ENCODE data around the gene FOLR1.
A peak's percentile ranks its signal among the peaks of the same experiment; 100 is the strongest.
"Not testable (repeated sequence)": the region's sequence is repeated elsewhere in the genome, so short reads cannot be mapped to it uniquely, and the experiment has no call there.

Gene FOLR1

GRCh38 chr11:72177656-72178055 is 14.3 kb upstream of the FOLR1 start:
- no peak overlapping the region for H3K4me3 ChIP-seq (ENCODE audit: control insufficient read depth, low read depth, low read length)
- TF ChIP-seq CTCF (conservative IDR thresholded peaks at IDR 0.05; ENCODE audit: control insufficient read depth, insufficient read depth, low read depth, low read length), result no peak
- no peak for DNase-seq (ENCODE audit: low read depth)

GRCh38 chr11:72179049-72179803 is 12.7 kb upstream of the FOLR1 start:
- TF ChIP-seq CTCF (conservative IDR thresholded peaks at IDR 0.05; ENCODE audit: control insufficient read depth, insufficient read depth, low read depth, low read length), result no peak
- H3K4me3 ChIP-seq (ENCODE audit: control insufficient read depth, low read depth, low read length), result no peak overlapping the region
- DNase-seq (ENCODE audit: low read depth), result no peak

DNA sequence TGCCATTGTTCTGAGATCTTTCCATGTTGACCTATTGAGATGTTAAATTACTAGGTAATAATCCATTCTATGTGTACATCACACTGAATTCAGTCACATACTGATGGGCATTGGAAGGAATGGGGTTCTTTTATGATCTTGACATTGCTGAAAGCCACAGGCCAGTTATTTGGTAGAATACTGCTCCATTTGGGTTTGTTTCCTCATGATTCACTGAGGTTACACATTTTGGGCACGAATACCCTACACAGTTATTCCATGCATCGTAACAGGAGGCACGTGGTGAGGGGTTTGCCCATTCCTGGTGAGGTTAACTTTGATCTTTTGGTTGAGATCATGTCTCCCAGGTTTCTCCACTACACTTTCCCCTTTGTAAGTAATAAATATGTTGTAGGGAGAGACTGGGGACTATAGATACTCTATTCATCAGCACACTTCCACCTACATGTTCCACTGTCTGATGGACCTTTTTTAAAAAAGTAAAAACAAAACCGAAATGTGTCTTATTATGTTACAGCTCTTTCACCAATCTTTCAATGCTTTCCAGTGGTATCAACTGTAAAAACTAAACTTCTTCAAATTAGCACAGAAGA is 12.0 kb upstream of the FOLR1 start:
- TF ChIP-seq CTCF (conservative IDR thresholded peaks at IDR 0.05; ENCODE audit: control insufficient read depth, insufficient read depth, low read depth, low read length), result no peak
- DNase-seq (ENCODE audit: low read depth), result peak; percentile 29
- no peak overlapping the region for H3K4me3 ChIP-seq (ENCODE audit: control insufficient read depth, low read depth, low read length)

GRCh38 chr11:72180892-72181552 is 10.9 kb upstream of the FOLR1 start:
- H3K4me3 ChIP-seq (ENCODE audit: control insufficient read depth, low read depth, low read length); DNase-seq (ENCODE audit: low read depth): not testable (repeated sequence)

- H3K4me3 ChIP-seq (ENCODE audit: control insufficient read depth, low read depth, low read length); DNase-seq (ENCODE audit: low read depth): not testable (repeated sequence)
These were observed 10.4 kb upstream of the FOLR1 start for GRCh38 chr11:72181553-72181958.

DNA sequence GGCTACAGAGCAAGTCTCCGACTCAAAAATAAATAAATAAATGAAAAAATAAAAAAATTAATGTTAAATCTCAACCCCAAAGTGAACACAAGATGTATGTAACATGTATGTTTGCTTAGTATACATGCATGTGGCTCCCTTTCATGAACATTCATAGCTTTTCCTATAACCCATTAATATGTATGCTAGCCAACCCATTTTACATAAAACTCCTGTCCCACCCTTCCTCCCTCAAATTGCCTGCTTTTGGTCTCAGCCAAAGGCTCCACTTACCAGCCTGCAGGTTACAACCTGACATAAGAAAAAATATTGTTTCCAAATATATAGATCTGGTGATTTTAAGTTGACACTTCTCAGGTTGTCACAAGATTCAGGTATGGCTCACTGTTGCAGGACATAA is 3.7 kb upstream of the FOLR1 start:
- TF ChIP-seq CTCF (conservative IDR thresholded peaks at IDR 0.05; ENCODE audit: control insufficient read depth, insufficient read depth, low read depth, low read length), result no peak

GRCh38 chr11:72189455-72190250 is 2.3 kb upstream of the FOLR1 start:
- TF ChIP-seq CTCF (conservative IDR thresholded peaks at IDR 0.05; ENCODE audit: control insufficient read depth, insufficient read depth, low read depth, low read length), result no peak
- H3K4me3 ChIP-seq (ENCODE audit: control insufficient read depth, low read depth, low read length), result no peak overlapping the region
- DNase-seq (ENCODE audit: low read depth), result no peak

More for the DNA sequence above, 3.7 kb upstream of the FOLR1 start:
- DNase-seq (ENCODE audit: low read depth), result no peak
- H3K4me3 ChIP-seq (ENCODE audit: control insufficient read depth, low read depth, low read length), result no peak overlapping the region
